Transverse colon (tissue), 4 donors: ENCODE data around the gene ITGA7. TPM values are rescaled to one million over a fixed set of nuclear protein-coding genes. Genes with fewer than 3 reads are reported as not detected.

ENCODE experiments used
- DNase-seq: peaks from one replicate; pipeline ENCODE4 v3.0.0-alpha.2; 2019
- H3K27ac ChIP-seq, 4 donors: fragments of 200-600 bp; sonication (generic); 2 replicates each; pipeline ENCODE4 v1.5.1; 2016 to 2018; ENCODE audit warnings: inconsistent platforms in 4 of 4
- H3K27me3 ChIP-seq: fragments of 200-600 bp; sonication (generic); 2 replicates; pipeline ENCODE4 v1.5.1; 2017; ENCODE audit warnings: inconsistent platforms
- H3K36me3 ChIP-seq, 4 donors: fragments of 200-600 bp; sonication (generic); 2 replicates each; pipeline ENCODE4 v1.5.1; 2017 to 2019; ENCODE audit warnings: inconsistent platforms in 4 of 4
- H3K4me1 ChIP-seq, 4 donors: fragments of 200-600 bp; sonication (generic); 2 replicates each; pipeline ENCODE4 v1.5.1; 2017 to 2020; ENCODE audit warnings: inconsistent platforms in 4 of 4
- H3K4me3 ChIP-seq, 4 donors: fragments of 200-600 bp; sonication (generic); 1 replicate in 1 of 4; 2 replicates in 3 of 4; pipeline versions ENCODE4 v1.5.1 to v1.6.1; 2017 to 2019; ENCODE audit warnings: inconsistent platforms in 4 of 4
- H3K9me3 ChIP-seq, 2 donors: fragments of 200-600 bp; sonication (generic); 2 replicates each; pipeline ENCODE4 v1.5.1; 2017 to 2019; ENCODE audit warnings: inconsistent platforms in 2 of 2
- EP300 ChIP-seq: sonication (generic); formaldehyde crosslinking; IDR thresholded peaks from one replicate; pipeline ENCODE4 v1.6.1; 2017; ENCODE audit warnings: antibody characterized with exemption, low read depth
- POLR2A ChIP-seq: fragments of 450-650 bp; IDR thresholded peaks from one replicate; pipeline ENCODE4 v1.6.1; 2016; ENCODE audit warnings: antibody characterized with exemption, mild to moderate bottlenecking, moderate library complexity
- POLR2AphosphoS5 ChIP-seq, 3 donors: sonication (generic); formaldehyde crosslinking; IDR thresholded peaks; one replicate each; pipeline ENCODE4 v1.6.1; 2016; ENCODE audit warnings: antibody characterized with exemption in 3 of 3
- WGBS, 2 donors: methylation state at CpG; one replicate each; pipeline ENCODE4 v1.1.5; 2018; ENCODE audit warnings: low coverage in 1 of 2; 5-methylcytosine and 5-hydroxymethylcytosine counted together
- in situ Hi-C, 4 donors: fragments of 200-750 bp; cut with MboI; loops; one replicate each; pipeline versions ENCODE4 v1.15.0 to v1.15.1; 2017; ENCODE audit warnings: low sequenced_read_pairs in 3 of 4, low pct_ligation_motif_present in 1 of 4, low pct_unique_long_range_greater_than_20kb in 1 of 4
- intact Hi-C: fragments of 100-400 bp; cut with DNase I; formaldehyde crosslinking; loops from one replicate; pipeline ENCODE4 v1.15.1; 2023; ENCODE audit warnings: low total_unique reads
- total RNA-seq, 4 donors: library from RNA; depleted of rRNA; stranded (reverse); fragments of >200 nt; gene quantifications; one replicate each; pipeline ENCODE4 v1.1.0, GENCODE V29; 2016
- TF ChIP-seq, protein P1 (sequence below), 5 experiments: fragments of 200-600 bp in 3 of 5; fragments of 450-650 bp in 2 of 5; sonication (generic) in 3 of 5; IDR thresholded peaks; 1 replicate in 2 of 5; 2 replicates in 3 of 5; pipeline ENCODE4 v1.5.1; 2016 to 2017; ENCODE audit warnings: antibody characterized with exemption in 5 of 5, inconsistent platforms in 3 of 5, mild to moderate bottlenecking in 2 of 5, moderate library complexity in 1 of 5

The ITGA7 gene
- total RNA-seq, 4 donors from 2014 or later, result 14.4 to 125 (median 23.6) TPM

DNA sequence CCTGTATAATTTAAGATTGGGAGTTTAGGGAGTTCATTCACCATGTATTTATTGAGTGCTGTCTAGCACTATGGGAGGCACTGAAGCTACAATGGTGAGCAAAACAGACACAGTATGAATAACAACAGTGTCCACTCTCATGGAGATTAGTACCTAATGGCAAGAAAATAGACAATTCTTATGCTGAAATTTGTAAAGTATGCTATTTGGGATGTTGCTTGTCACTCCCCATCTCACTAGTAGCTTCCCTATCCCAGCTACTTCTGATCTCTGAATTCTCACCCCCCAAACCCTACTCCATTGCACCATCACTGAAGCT, 39.2 kb upstream of the ITGA7 start:
- in situ Hi-C loops (loop anchor here in 3 of 4 donors (5.0 to 10.0 kb wide), 3 partner anchors 50 to 190 kb away; partner anchors contain the start of gene DGKA (in 1 of the 3)), intact Hi-C loops (loop anchor here (10.0 kb wide), 2 partner anchors 48 to 78 kb away; partner anchors contain the start of gene DNAJC14)
- TF ChIP-seq POLR2A (no peak), EP300 (no peak)
- TF ChIP-seq, protein P1, sequence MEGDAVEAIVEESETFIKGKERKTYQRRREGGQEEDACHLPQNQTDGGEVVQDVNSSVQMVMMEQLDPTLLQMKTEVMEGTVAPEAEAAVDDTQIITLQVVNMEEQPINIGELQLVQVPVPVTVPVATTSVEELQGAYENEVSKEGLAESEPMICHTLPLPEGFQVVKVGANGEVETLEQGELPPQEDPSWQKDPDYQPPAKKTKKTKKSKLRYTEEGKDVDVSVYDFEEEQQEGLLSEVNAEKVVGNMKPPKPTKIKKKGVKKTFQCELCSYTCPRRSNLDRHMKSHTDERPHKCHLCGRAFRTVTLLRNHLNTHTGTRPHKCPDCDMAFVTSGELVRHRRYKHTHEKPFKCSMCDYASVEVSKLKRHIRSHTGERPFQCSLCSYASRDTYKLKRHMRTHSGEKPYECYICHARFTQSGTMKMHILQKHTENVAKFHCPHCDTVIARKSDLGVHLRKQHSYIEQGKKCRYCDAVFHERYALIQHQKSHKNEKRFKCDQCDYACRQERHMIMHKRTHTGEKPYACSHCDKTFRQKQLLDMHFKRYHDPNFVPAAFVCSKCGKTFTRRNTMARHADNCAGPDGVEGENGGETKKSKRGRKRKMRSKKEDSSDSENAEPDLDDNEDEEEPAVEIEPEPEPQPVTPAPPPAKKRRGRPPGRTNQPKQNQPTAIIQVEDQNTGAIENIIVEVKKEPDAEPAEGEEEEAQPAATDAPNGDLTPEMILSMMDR (IDR thresholded peaks at IDR 0.05), result no peak
- no peak for DNase-seq
- Histone ChIP-seq H3K27me3 (peaks cover 17% of the 10 kb centered on the region), H3K4me1 (peaks cover 13 to 33% (median 22%) of the 10 kb centered on the region in 4 donors), H3K36me3 (no peaks in the 10 kb centered on the region), H3K4me3 (no peak overlapping the region), H3K9me3 (no peaks in the 10 kb centered on the region), H3K27ac (no peak overlapping the region)

DNA sequence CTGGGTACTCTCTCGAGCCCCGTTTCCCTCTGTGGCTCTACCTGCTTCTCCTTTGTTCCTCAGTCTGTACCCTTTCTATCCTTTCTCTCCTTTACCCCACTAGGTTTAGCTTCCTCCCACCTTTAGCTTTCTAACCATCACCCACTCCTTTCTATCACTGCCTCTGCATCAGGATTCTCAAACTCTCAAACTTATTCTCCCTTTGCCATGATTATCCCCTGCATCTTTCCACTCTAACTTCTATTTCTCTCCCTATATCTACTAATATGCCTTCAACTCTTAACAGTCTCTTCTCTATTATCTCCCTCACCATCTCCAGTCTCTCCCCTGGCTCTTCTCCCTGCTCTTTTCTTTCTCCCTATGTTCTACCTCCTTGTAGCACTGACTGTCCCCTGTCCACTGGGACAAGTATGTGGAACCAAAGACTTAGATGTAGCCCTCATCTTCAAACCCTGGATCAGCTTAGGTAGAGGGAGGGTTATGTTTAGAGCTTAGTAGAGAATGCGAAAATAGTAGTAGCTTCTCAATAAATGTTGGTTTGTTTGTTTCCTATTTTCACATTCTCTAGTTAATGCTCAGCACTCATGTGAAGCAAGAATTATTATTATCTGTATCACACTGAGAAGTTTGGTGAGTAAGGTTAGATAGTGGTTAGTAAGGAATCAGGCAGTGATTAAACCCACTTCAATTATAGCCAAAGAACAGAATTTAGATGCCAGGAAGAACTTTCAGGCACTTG, 38.6 kb upstream of the ITGA7 start:
- TF ChIP-seq POLR2A (no peak), EP300 (no peak), POLR2AphosphoS5 (IDR thresholded peaks at IDR 0.05) (no peak)
- TF ChIP-seq, protein P1 (IDR thresholded peaks at IDR 0.05), result no peak
- Histone ChIP-seq H3K36me3 (no peaks in the 10 kb centered on the region), H3K27ac (peak overlapping the region in 3 of 4 donors; percentile 38 to 86 (median 47)), H3K4me1 (peaks cover 13 to 33% (median 22%) of the 10 kb centered on the region in 4 donors), H3K4me3 (no peak overlapping the region), H3K9me3 (no peaks in the 10 kb centered on the region), H3K27me3 (peaks cover 21% of the 10 kb centered on the region)
- in situ Hi-C loops, result loop anchor here in 3 of 4 donors (5.0 to 10.0 kb wide), 3 partner anchors 51 to 191 kb away; partner anchors contain the start of gene DGKA (in 1 of the 3)
- WGBS, 2 donors, result 50 to 51% methylated on average over 2 to 3 of the region's 3 CpGs
- DNase-seq, result no peak
- intact Hi-C loops, result loop anchor here (10.0 kb wide), 2 partner anchors 48 to 78 kb away; partner anchors contain the start of gene DNAJC14

DNA sequence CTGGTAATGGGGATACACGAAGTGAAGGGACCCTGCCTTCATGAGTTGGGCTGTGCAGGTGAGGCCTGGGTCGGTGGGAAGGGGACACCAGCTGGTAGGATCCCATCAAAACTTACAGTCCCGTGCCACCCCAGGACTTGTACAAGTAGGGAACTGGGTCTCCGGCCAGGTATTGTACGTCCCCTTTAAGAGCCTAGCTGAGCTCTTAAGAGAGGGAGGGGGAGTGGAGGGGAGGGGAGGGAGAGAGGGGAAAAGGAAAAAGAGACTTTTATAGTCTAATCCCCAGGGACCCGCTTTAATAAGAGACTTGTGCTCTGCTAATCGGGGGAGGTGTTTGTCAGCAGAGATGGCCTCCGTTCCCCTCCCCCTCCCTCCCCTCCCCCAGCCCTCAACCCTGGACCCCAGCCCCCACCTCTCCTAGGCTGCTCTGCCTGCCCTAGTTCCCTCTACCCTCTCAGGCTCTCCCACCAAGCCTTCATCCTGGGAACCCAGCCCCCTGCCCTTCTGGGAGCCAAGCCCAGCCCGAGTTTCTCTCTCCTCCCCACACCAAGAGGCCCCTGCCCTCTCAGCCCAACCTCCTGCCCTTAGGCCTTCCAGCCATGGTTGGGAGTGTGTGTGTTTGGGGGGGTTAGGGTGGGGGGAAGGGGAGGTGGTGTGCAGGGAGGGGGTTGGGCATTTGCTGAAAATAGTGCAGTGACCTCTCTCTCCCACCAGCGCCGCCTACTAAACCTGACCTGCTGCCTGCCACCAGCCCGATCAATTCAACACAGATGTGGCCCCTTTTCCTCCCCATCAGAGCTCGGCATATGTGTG, 37.9 kb upstream of the ITGA7 start:
- intact Hi-C loops, result loop anchor here (10.0 kb wide), 2 partner anchors 49 to 79 kb away; partner anchors contain the start of gene DNAJC14
- Histone ChIP-seq H3K9me3 (no peaks in the 10 kb centered on the region), H3K4me1 (peaks cover 13 to 33% (median 22%) of the 10 kb centered on the region in 4 donors), H3K4me3 (peak overlapping the region in 1 of 4 donors; percentile 23), H3K36me3 (no peaks in the 10 kb centered on the region), H3K27me3 (peaks cover 21% of the 10 kb centered on the region), H3K27ac (peak overlapping the region; percentile 21 to 86 (median 42))
- WGBS, 2 donors, result 34% methylated on average over 13 of the region's 13 CpGs; no CpG with 5 or more reads in 1 of the 2 donors
- no peak for DNase-seq
- no peak for TF ChIP-seq POLR2A
- TF ChIP-seq, protein P1 (IDR thresholded peaks at IDR 0.05), result no peak
- no peak for TF ChIP-seq EP300
- TF ChIP-seq POLR2AphosphoS5 (IDR thresholded peaks at IDR 0.05), result no peak
- in situ Hi-C loops, result loop anchor here in 3 of 4 donors (5.0 to 10.0 kb wide), 3 partner anchors 52 to 192 kb away; partner anchors contain the start of gene DGKA (in 1 of the 3)
